Hematopoietic multipotent progenitor cell treated with erythropoietin and hydrocortisone succinate and interleukin-3 and kit ligand, for 8 days (in vitro differentiated cells): ENCODE results near the gene C1orf105.
"Not testable (repeated sequence)": the region's sequence is repeated elsewhere in the genome, so short reads cannot be mapped to it uniquely, and the experiment has no call there.

Experiments
- DNase-seq: peaks from one replicate; pipeline ENCODE4 v3.0.0-alpha.2; 2015

The C1orf105 gene

GRCh38 chr1:172430128-172430454 lies 9.6 kb downstream of the C1orf105 start:
- no peak for DNase-seq

GRCh38 chr1:172431204-172431603 lies 10.7 kb downstream of the C1orf105 start:
- peak; percentile 42 for DNase-seq

GRCh38 chr1:172431721-172432192 lies 11.3 kb downstream of the C1orf105 start:
- no peak for DNase-seq

- DNase-seq = not testable (repeated sequence)
Measured at GRCh38 chr1:172437183-172437582, 16.7 kb downstream of the C1orf105 start.

- DNase-seq = no peak
Measured at GRCh38 chr1:172442404-172442803, 21.9 kb downstream of the C1orf105 start.

GRCh38 chr1:172442843-172443565 lies 22.5 kb downstream of the C1orf105 start:
- no peak for DNase-seq

- DNase-seq = peak; percentile 91
Measured at GRCh38 chr1:172443666-172444453, 23.4 kb downstream of the C1orf105 start, which contains the start of gene PIGC. Gene PIGC (minus strand): TSS chr1:172444069. CDS start chr1:172442622, 1,447 bp downstream.

GRCh38 chr1:172446547-172446946 lies 26.1 kb downstream of the C1orf105 start:
- DNase-seq = no peak

GRCh38 chr1:172447641-172448040 lies 27.2 kb downstream of the C1orf105 start:
- peak; percentile 67 for DNase-seq

- DNase-seq = no peak
Measured at GRCh38 chr1:172448995-172449584, 28.6 kb downstream of the C1orf105 start.

GRCh38 chr1:172449585-172450523 lies 29.4 kb downstream of the C1orf105 start:
- DNase-seq = peak; percentile 88

- no peak for DNase-seq
Measured at GRCh38 chr1:172450524-172450885, 30.0 kb downstream of the C1orf105 start.

- DNase-seq = peak; percentile 95
Measured at GRCh38 chr1:172451002-172451443, 30.5 kb downstream of the C1orf105 start.

- no peak for DNase-seq
Measured at GRCh38 chr1:172452536-172453152, 32.2 kb downstream of the C1orf105 start.

- peak; percentile 44 for DNase-seq
Measured at GRCh38 chr1:172453153-172453545, 32.7 kb downstream of the C1orf105 start.

- no peak for DNase-seq
Measured at GRCh38 chr1:172453607-172454006, 33.1 kb downstream of the C1orf105 start.

- peak; percentile 40 for DNase-seq
Measured at GRCh38 chr1:172455451-172455850, 35.0 kb downstream of the C1orf105 start.

- DNase-seq = peak; percentile 99
Measured at GRCh38 chr1:172456344-172456769, 35.9 kb downstream of the C1orf105 start.

GRCh38 chr1:172457479-172458130 lies 37.1 kb downstream of the C1orf105 start:
- no peak for DNase-seq

- no peak for DNase-seq
Measured at GRCh38 chr1:172460177-172460576, 39.7 kb downstream of the C1orf105 start.

- DNase-seq = no peak
Measured at GRCh38 chr1:172460887-172461315, 40.4 kb downstream of the C1orf105 start.
